Keratinocyte (primary cell): ENCODE data around the gene SIPA1L3.

ENCODE experiments used
- CTCF ChIP-seq, 3 experiments: IDR thresholded peaks in 1 of 3; conservative IDR thresholded peaks in 1 of 3; optimal IDR thresholded peaks in 1 of 3; 2 replicates in 2 of 3; 3 replicates in 1 of 3; pipeline versions ENCODE3 to v1.5.1; 2011; ENCODE audit warnings: low read length in 3 of 3, mild to moderate bottlenecking in 3 of 3, moderate library complexity in 2 of 3, control low read depth in 1 of 3, inconsistent platforms in 1 of 3; ENCODE audit not compliant: insufficient read depth in 2 of 3; ENCODE audit errors: extremely low read depth in 1 of 3
- EZH2 ChIP-seq: IDR thresholded peaks from one replicate; pipeline ENCODE4 v1.6.1; 2012; ENCODE audit warnings: inconsistent platforms, mild to moderate bottlenecking, low read length, moderate library complexity

- TF ChIP-seq CTCF (optimal IDR thresholded peaks at IDR 0.05 in 1 of 3, IDR thresholded peaks at IDR 0.05 in 1 of 3, conservative IDR thresholded peaks at IDR 0.05 in 1 of 3; ENCODE audit: extremely low read depth in 1 of 3, insufficient read depth in 2 of 3, low read length in 3 of 3) (no peak), EZH2 (no peak)
Observed at GRCh38 chr19:37867831-37868230, 39.2 kb upstream of the SIPA1L3 start.
